HepG2 (cell line): Measurements from ENCODE around the gene SSNA1. TPM values are rescaled to one million over a fixed set of nuclear protein-coding genes. Genes with fewer than 3 reads are reported as not detected.
A peak's percentile ranks its signal among the peaks of the same experiment; 100 is the strongest.

Source experiments
- AGO2 ChIP-seq: fragments of 200-400 bp; formaldehyde crosslinking; optimal IDR thresholded peaks from 2 replicates; pipeline ENCODE3; 2017; ENCODE audit warnings: mild to moderate bottlenecking, low read depth, low read length, moderate library complexity
- ATF7 ChIP-seq, 2 experiments: fragments of 450-650 bp in 1 of 2; sonication (generic) in 1 of 2; formaldehyde crosslinking in 1 of 2; IDR thresholded peaks; 2 replicates each; pipeline versions ENCODE4 v1.4.0 to v1.6.1; 2016 to 2020; ENCODE audit warnings: antibody characterized with exemption in 1 of 2, mild to moderate bottlenecking in 1 of 2, missing genetic modification reagents in 1 of 2
- CC2D1A ChIP-seq: sonication (generic); formaldehyde crosslinking; IDR thresholded peaks from 2 replicates; pipeline ENCODE4 v1.8.1; 2023; ENCODE audit warnings: mild to moderate bottlenecking, missing genetic modification reagents
- EHMT2 ChIP-seq: fragments of 200-600 bp; sonication (generic); IDR thresholded peaks from 2 replicates; pipeline ENCODE4 v1.7.0; 2017; ENCODE audit warnings: antibody characterized with exemption, low read depth, low read length, borderline replicate concordance
- EZH2 ChIP-seq: conservative IDR thresholded peaks from 2 replicates; pipeline ENCODE4 v1.6.1; 2012; ENCODE audit warnings: mild to moderate bottlenecking, low read depth, low read length, moderate library complexity
- KAT8 ChIP-seq: IDR thresholded peaks from 2 replicates; pipeline ENCODE4 v1.6.1; 2016; ENCODE audit warnings: missing genetic modification reagents, missing compliant biosample characterization
- MEIS2 ChIP-seq: sonication (generic); formaldehyde crosslinking; IDR thresholded peaks from 2 replicates; pipeline ENCODE4 v1.9.0; 2021; ENCODE audit warnings: mild to moderate bottlenecking, missing genetic modification reagents
- MTF2 ChIP-seq: sonication (generic); formaldehyde crosslinking; IDR thresholded peaks from 2 replicates; pipeline ENCODE4 v1.5.0; 2020; ENCODE audit warnings: missing genetic modification reagents, borderline replicate concordance
- MXD4 ChIP-seq: IDR thresholded peaks from 2 replicates; pipeline ENCODE4 v1.6.1; 2016; ENCODE audit warnings: mild to moderate bottlenecking, missing biosample characterization, missing genetic modification reagents
- NKX3-1 ChIP-seq: sonication (generic); formaldehyde crosslinking; IDR thresholded peaks from 2 replicates; pipeline ENCODE4 v1.5.0; 2020; ENCODE audit warnings: missing genetic modification reagents
- NR2C2 ChIP-seq: sonication (generic); formaldehyde crosslinking; IDR thresholded peaks from 2 replicates; pipeline ENCODE4 v1.4.0; 2020; ENCODE audit warnings: missing genetic modification reagents, mild to moderate bottlenecking, moderate library complexity, borderline replicate concordance
- POLR2G ChIP-seq: fragments of 200-400 bp; formaldehyde crosslinking; IDR thresholded peaks from 2 replicates; pipeline ENCODE4 v1.6.1; 2018; ENCODE audit warnings: mild to moderate bottlenecking, low read depth, low read length, moderate library complexity
- PRMT3 ChIP-seq: sonication (generic); formaldehyde crosslinking; IDR thresholded peaks from 2 replicates; pipeline ENCODE4 v1.8.1; 2022; ENCODE audit warnings: low read depth, mild to moderate bottlenecking, moderate library complexity, missing genetic modification reagents, borderline replicate concordance
- RARA ChIP-seq: IDR thresholded peaks from 2 replicates; pipeline ENCODE4 v1.6.1; 2016; ENCODE audit warnings: missing genetic modification reagents, missing compliant biosample characterization
- RCOR2 ChIP-seq: IDR thresholded peaks from 2 replicates; pipeline ENCODE4 v1.6.1; 2016; ENCODE audit warnings: missing biosample characterization, missing genetic modification reagents
- SMARCE1 ChIP-seq: fragments of 450-650 bp; IDR thresholded peaks from 2 replicates; pipeline ENCODE4 v1.6.1; 2017; ENCODE audit warnings: borderline replicate concordance
- TAF15 ChIP-seq: fragments of 200-400 bp; formaldehyde crosslinking; IDR thresholded peaks from one replicate; pipeline ENCODE4 v1.6.1; 2018; ENCODE audit warnings: mild to moderate bottlenecking, low read depth, low read length; ENCODE audit not compliant: poor library complexity, severe bottlenecking
- U2AF1 ChIP-seq: fragments of 200-400 bp; formaldehyde crosslinking; optimal IDR thresholded peaks from 2 replicates; pipeline ENCODE3; 2017; ENCODE audit warnings: mild to moderate bottlenecking, low read depth, low read length
- ZBTB49 ChIP-seq: sonication (generic); formaldehyde crosslinking; IDR thresholded peaks from 2 replicates; pipeline ENCODE4 v1.4.0; 2020; ENCODE audit warnings: missing genetic modification reagents, borderline replicate concordance
- ZNF136 ChIP-seq: sonication (generic); formaldehyde crosslinking; IDR thresholded peaks from 2 replicates; pipeline ENCODE4 v1.8.1; 2022; ENCODE audit warnings: low read depth, mild to moderate bottlenecking, moderate library complexity, missing genetic modification reagents
- ZNF414 ChIP-seq: sonication (generic); formaldehyde crosslinking; IDR thresholded peaks from 2 replicates; pipeline ENCODE4 v1.5.0; 2020; ENCODE audit warnings: missing genetic modification reagents
- ZSCAN25 ChIP-seq: sonication (generic); formaldehyde crosslinking; IDR thresholded peaks from 2 replicates; pipeline ENCODE4 v1.8.0; 2022; ENCODE audit warnings: mild to moderate bottlenecking, missing genetic modification reagents
- polyA plus RNA-seq, 8 experiments: library from polyadenylated mRNA; depleted of rRNA in 3 of 8; stranded (reverse) in 7 of 8; unstranded in 1 of 8; fragments of >200 nt; fragmentation: Illumina TruSeq in 4 of 8; extraction: Trizol in 4 of 8; gene quantifications; 2 replicates each; pipeline versions ENCODE4 v1.2.1 to v1.2.3, GENCODE V29; 2011 to 2016; ENCODE audit warnings: low read depth in 4 of 8, missing spikeins in 1 of 8, mixed read lengths in 1 of 8; ENCODE audit not compliant: insufficient read depth in 1 of 8
- total RNA-seq, 5 experiments: library from RNA; depleted of rRNA; stranded (reverse); fragments of >200 nt; fragmentation: Illumina TruSeq; extraction: Trizol; gene quantifications; 2 replicates each; pipeline ENCODE4 v1.2.3, GENCODE V29; 2016; ENCODE audit warnings: low read depth in 1 of 5
- TF ChIP-seq, protein P1 (sequence below): sonication (generic); formaldehyde crosslinking; IDR thresholded peaks from 2 replicates; pipeline ENCODE4 v1.4.0; 2020; ENCODE audit warnings: missing genetic modification reagents, mild to moderate bottlenecking, borderline replicate concordance

SSNA1 gene
- total and polyA plus RNA-seq, 2 of the 13 experiments (the other 11 are each of a cell fraction or from before 2014, with no cell fraction given): 35.9 to 49.4 TPM

- TF ChIP-seq, protein P1, sequence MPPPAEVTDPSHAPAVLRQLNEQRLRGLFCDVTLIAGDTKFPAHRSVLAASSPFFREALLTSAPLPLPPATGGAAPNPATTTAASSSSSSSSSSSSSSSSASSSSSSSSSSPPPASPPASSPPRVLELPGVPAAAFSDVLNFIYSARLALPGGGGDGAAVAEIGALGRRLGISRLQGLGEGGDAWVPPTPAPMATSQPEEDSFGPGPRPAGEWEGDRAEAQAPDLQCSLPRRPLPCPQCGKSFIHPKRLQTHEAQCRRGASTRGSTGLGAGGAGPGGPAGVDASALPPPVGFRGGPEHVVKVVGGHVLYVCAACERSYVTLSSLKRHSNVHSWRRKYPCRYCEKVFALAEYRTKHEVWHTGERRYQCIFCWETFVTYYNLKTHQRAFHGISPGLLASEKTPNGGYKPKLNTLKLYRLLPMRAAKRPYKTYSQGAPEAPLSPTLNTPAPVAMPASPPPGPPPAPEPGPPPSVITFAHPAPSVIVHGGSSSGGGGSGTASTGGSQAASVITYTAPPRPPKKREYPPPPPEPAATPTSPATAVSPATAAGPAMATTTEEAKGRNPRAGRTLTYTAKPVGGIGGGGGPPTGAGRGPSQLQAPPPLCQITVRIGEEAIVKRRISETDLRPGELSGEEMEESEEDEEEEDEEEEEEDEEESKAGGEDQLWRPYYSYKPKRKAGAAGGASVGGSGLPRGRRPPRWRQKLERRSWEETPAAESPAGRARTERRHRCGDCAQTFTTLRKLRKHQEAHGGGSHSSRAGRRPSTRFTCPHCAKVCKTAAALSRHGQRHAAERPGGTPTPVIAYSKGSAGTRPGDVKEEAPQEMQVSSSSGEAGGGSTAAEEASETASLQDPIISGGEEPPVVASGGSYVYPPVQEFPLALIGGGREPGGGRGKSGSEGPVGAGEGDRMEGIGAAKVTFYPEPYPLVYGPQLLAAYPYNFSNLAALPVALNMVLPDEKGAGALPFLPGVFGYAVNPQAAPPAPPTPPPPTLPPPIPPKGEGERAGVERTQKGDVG (CRISPR knock-in tag): no peak
- no peak for TF ChIP-seq ZNF414
- TF ChIP-seq NR2C2 (CRISPR knock-in tag): no peak
- TF ChIP-seq MXD4: no peak
- TF ChIP-seq NKX3-1 (CRISPR knock-in tag): no peak
- no peak for TF ChIP-seq MTF2 (CRISPR knock-in tag)
- TF ChIP-seq EHMT2: no peak
- 0 out of 2 replicates have a peak, but pooled peaks have one; percentile 14 for TF ChIP-seq ZNF136 (CRISPR knock-in tag)
- no peak for TF ChIP-seq SMARCE1
- TF ChIP-seq RARA: no peak; the same call in 1 of the 2 replicates
- no peak for TF ChIP-seq EZH2
- peak; percentile 58; the same call in 1 of the 2 replicates for TF ChIP-seq ZSCAN25 (CRISPR knock-in tag)
- TF ChIP-seq KAT8 (CRISPR knock-in tag): no peak
- TF ChIP-seq U2AF1: no peak
- TF ChIP-seq RCOR2 (CRISPR knock-in tag): no peak
- TF ChIP-seq ATF7 (IDR thresholded peaks at IDR 0.05): no peak
- no peak for TF ChIP-seq ATF7 (CRISPR knock-in tag; IDR thresholded peaks at IDR 0.05)
- TF ChIP-seq TAF15: no peak
- TF ChIP-seq ZBTB49 (CRISPR knock-in tag): no peak
- 0 out of 2 replicates have a peak, but pooled peaks have one; percentile 25 for TF ChIP-seq MEIS2 (CRISPR knock-in tag)
- peak; percentile 67 for TF ChIP-seq AGO2
- TF ChIP-seq PRMT3 (CRISPR knock-in tag): no peak
- TF ChIP-seq POLR2G: peak; percentile 60
- no peak for TF ChIP-seq CC2D1A (CRISPR knock-in tag)
These were observed 40.8 kb downstream of the SSNA1 start (continued) for GRCh38 chr9:137228968-137229896.
